Lower leg skin (tissue), 3 donors: ENCODE results near the gene SSC4D.

Source experiments
- POLR2A ChIP-seq, 2 donors: fragments of 450-650 bp; IDR thresholded peaks; one replicate each; pipeline ENCODE4 v1.6.1; 2016 to 2017; ENCODE audit warnings: antibody characterized with exemption in 2 of 2, mild to moderate bottlenecking in 1 of 2, moderate library complexity in 1 of 2
- TF ChIP-seq, protein P1 (sequence below), 3 donors: fragments of 450-650 bp; IDR thresholded peaks; one replicate each; pipeline ENCODE4 v1.5.1; 2016; ENCODE audit warnings: antibody characterized with exemption in 3 of 3, mild to moderate bottlenecking in 3 of 3, moderate library complexity in 2 of 3

GRCh38 chr7:76369018-76369417 lies 40.5 kb downstream of the SSC4D start:
- TF ChIP-seq, protein P1, sequence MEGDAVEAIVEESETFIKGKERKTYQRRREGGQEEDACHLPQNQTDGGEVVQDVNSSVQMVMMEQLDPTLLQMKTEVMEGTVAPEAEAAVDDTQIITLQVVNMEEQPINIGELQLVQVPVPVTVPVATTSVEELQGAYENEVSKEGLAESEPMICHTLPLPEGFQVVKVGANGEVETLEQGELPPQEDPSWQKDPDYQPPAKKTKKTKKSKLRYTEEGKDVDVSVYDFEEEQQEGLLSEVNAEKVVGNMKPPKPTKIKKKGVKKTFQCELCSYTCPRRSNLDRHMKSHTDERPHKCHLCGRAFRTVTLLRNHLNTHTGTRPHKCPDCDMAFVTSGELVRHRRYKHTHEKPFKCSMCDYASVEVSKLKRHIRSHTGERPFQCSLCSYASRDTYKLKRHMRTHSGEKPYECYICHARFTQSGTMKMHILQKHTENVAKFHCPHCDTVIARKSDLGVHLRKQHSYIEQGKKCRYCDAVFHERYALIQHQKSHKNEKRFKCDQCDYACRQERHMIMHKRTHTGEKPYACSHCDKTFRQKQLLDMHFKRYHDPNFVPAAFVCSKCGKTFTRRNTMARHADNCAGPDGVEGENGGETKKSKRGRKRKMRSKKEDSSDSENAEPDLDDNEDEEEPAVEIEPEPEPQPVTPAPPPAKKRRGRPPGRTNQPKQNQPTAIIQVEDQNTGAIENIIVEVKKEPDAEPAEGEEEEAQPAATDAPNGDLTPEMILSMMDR (IDR thresholded peaks at IDR 0.05), result no peak
- TF ChIP-seq POLR2A (IDR thresholded peaks at IDR 0.05), result no peak
